Muscle layer of colon (tissue), 2 donors: Measurements from ENCODE around the gene TRHDE.

Experiments
- H3K27ac ChIP-seq: one replicate; pipeline ENCODE4 v1.7.0; 2013; ENCODE audit warnings: low read depth, mild to moderate bottlenecking, low read length, moderate library complexity
- H3K27me3 ChIP-seq, 2 donors: one replicate each; pipeline ENCODE4 v1.7.0; 2013; ENCODE audit warnings: low read length in 2 of 2, mild to moderate bottlenecking in 2 of 2; ENCODE audit not compliant: insufficient read depth in 2 of 2, control insufficient read depth in 1 of 2
- H3K36me3 ChIP-seq: one replicate; pipeline ENCODE4 v1.7.0; 2013; ENCODE audit warnings: mild to moderate bottlenecking, low read length; ENCODE audit not compliant: insufficient read depth
- H3K4me1 ChIP-seq: one replicate; pipeline ENCODE4 v1.7.0; 2013; ENCODE audit warnings: mild to moderate bottlenecking, low read length; ENCODE audit not compliant: insufficient read depth
- H3K4me3 ChIP-seq, 2 donors: one replicate each; pipeline ENCODE4 v1.7.0; 2013; ENCODE audit warnings: low read length in 2 of 2, low read depth in 1 of 2, mild to moderate bottlenecking in 1 of 2, moderate library complexity in 1 of 2
- H3K9ac ChIP-seq: one replicate; pipeline ENCODE4 v1.7.0; 2013; ENCODE audit warnings: low read length
- H3K9me3 ChIP-seq: one replicate; pipeline ENCODE4 v1.7.0; 2013; ENCODE audit warnings: mild to moderate bottlenecking, low read length
- donor health status: abdominal sarcoma.
- donor health status: Adenocarcinoma of cecum.

The TRHDE gene

DNA sequence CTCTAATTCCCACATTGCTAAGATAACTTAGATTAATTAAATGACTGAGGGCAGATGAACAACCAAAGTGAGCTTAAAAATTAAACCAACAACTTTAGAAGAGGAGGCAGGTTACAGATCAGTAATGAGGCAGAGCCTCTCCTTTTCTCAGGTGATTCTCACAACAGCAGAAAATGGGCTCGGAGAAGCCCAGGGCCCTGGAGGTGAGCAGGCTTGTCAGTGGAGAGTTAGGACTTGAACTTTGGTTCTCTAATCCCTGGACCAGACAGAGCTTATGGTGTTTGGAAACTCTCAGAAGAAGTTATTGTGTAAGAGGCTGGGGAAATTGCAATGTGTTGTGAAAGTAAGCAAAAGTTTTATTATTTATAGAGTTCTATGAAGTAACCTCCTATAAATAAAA is 2.8 kb downstream of the TRHDE start:
- no peak overlapping the region for H3K4me3 ChIP-seq
- no peak overlapping the region for H3K9ac ChIP-seq
- H3K27me3 ChIP-seq: peaks cover 29 to 44% of the 10 kb centered on the region in 2 donors
- no peaks in the 10 kb centered on the region for H3K36me3 ChIP-seq
- peaks cover 14% of the 10 kb centered on the region for H3K4me1 ChIP-seq
- H3K27ac ChIP-seq: no peak overlapping the region
- no peaks in the 10 kb centered on the region for H3K9me3 ChIP-seq

DNA sequence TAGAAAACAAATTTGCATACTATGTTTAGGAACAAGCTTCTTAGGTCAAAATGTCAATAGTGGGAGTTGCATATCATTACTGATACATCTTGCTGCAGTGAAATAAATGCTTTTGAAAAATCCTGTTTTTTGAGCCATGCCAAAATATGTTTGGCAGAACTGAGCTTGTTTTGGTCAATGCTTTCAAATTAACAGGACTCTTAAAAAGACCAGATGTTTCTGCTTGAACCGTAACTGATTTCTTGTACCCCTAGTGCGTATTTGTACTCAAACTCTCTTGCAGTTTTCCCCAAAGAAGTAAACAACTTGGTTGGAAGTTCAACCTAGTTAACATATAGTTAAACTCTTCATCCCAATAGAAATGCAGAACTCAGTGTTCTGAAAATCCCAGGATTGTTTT is 3.4 kb downstream of the TRHDE start:
- Histone ChIP-seq H3K27me3 (peaks cover 29 to 44% of the 10 kb centered on the region in 2 donors), H3K9me3 (no peaks in the 10 kb centered on the region), H3K9ac (no peak overlapping the region), H3K27ac (no peak overlapping the region), H3K4me1 (peaks cover 14% of the 10 kb centered on the region), H3K4me3 (no peak overlapping the region), H3K36me3 (no peaks in the 10 kb centered on the region)

GRCh38 chr12:72276181-72276805 is 4.1 kb downstream of the TRHDE start:
- H3K27ac ChIP-seq: no peak overlapping the region
- no peak overlapping the region for H3K4me3 ChIP-seq
- H3K36me3 ChIP-seq: no peaks in the 10 kb centered on the region
- H3K9ac ChIP-seq: no peak overlapping the region
- no peaks in the 10 kb centered on the region for H3K9me3 ChIP-seq
- peaks cover 27 to 43% of the 10 kb centered on the region in 2 donors for H3K27me3 ChIP-seq
- H3K4me1 ChIP-seq: peaks cover 13% of the 10 kb centered on the region

GRCh38 chr12:72277415-72277814 is 5.2 kb downstream of the TRHDE start:
- Histone ChIP-seq H3K27ac (no peak overlapping the region), H3K9me3 (no peaks in the 10 kb centered on the region), H3K36me3 (no peaks in the 10 kb centered on the region), H3K4me3 (no peak overlapping the region), H3K4me1 (peaks cover 8% of the 10 kb centered on the region), H3K9ac (no peak overlapping the region), H3K27me3 (peaks cover 22 to 34% of the 10 kb centered on the region in 2 donors)

GRCh38 chr12:72278894-72279293 is 6.7 kb downstream of the TRHDE start:
- Histone ChIP-seq H3K4me1 (peaks cover 2% of the 10 kb centered on the region), H3K27ac (no peak overlapping the region), H3K9ac (no peak overlapping the region), H3K9me3 (no peaks in the 10 kb centered on the region), H3K4me3 (no peak overlapping the region), H3K36me3 (no peaks in the 10 kb centered on the region), H3K27me3 (peaks cover 18 to 20% of the 10 kb centered on the region in 2 donors)

GRCh38 chr12:72281126-72281525 is 9.0 kb downstream of the TRHDE start:
- no peaks in the 10 kb centered on the region for H3K4me1 ChIP-seq
- peaks cover 0 to 11% of the 10 kb centered on the region in 2 donors for H3K27me3 ChIP-seq
- no peaks in the 10 kb centered on the region for H3K9me3 ChIP-seq
- no peak overlapping the region for H3K9ac ChIP-seq
- H3K27ac ChIP-seq: no peak overlapping the region
- H3K4me3 ChIP-seq: no peak overlapping the region
- no peaks in the 10 kb centered on the region for H3K36me3 ChIP-seq

GRCh38 chr12:72282721-72283120 is 10.6 kb downstream of the TRHDE start:
- no peaks in the 10 kb centered on the region for H3K36me3 ChIP-seq
- H3K4me1 ChIP-seq: no peaks in the 10 kb centered on the region
- peaks cover 0 to 6% of the 10 kb centered on the region in 2 donors for H3K27me3 ChIP-seq
- H3K9ac ChIP-seq: no peak overlapping the region
- H3K27ac ChIP-seq: no peak overlapping the region
- H3K9me3 ChIP-seq: no peaks in the 10 kb centered on the region
- H3K4me3 ChIP-seq: no peak overlapping the region

DNA sequence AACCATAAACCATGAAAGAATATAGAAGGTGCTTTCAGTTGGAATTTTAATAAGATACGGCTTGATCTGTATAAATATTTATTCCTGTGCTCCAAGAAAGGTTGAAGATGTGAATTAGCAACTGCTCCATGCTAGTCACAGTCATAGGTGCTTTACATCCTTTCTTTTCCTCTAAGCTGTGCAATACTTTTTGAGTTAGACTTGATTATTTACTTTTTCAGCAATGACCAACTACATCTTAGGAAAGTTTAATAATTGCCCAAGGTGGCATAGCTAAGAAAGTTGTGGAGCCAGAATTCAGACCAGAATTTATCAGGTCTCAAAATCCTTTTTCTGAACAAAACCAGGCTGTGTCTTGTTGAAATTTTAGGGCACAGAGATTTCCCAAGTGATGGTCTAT is 13.7 kb downstream of the TRHDE start:
- H3K27me3 ChIP-seq: no peaks in the 10 kb centered on the region
- no peaks in the 10 kb centered on the region for H3K4me1 ChIP-seq
- no peaks in the 10 kb centered on the region for H3K9me3 ChIP-seq

DNA sequence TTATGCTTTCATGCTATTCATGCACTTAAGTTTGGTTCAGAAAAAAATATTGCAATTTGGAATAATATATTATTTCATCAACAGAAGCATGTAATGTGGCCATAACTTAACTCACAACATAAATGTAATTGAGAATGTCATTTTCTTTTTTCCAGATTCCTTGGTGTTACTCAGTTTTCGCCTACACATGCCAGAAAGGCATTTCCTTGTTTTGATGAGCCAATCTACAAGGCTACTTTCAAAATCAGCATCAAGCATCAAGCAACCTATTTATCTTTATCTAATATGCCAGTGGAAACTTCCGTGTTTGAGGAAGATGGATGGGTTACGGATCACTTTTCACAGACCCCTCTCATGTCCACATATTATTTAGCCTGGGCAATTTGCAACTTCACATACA is 14.4 kb downstream of the TRHDE start:
- no peak overlapping the region for H3K27ac ChIP-seq
- no peaks in the 10 kb centered on the region for H3K4me1 ChIP-seq
- H3K4me3 ChIP-seq: no peak overlapping the region
- H3K27me3 ChIP-seq: no peaks in the 10 kb centered on the region
- H3K9me3 ChIP-seq: no peaks in the 10 kb centered on the region
- no peaks in the 10 kb centered on the region for H3K36me3 ChIP-seq
- H3K9ac ChIP-seq: no peak overlapping the region

More for the DNA sequence above, 13.7 kb downstream of the TRHDE start:
- H3K9ac ChIP-seq: no peak overlapping the region
- H3K36me3 ChIP-seq: no peaks in the 10 kb centered on the region
- H3K4me3 ChIP-seq: no peak overlapping the region
- H3K27ac ChIP-seq: no peak overlapping the region

DNA sequence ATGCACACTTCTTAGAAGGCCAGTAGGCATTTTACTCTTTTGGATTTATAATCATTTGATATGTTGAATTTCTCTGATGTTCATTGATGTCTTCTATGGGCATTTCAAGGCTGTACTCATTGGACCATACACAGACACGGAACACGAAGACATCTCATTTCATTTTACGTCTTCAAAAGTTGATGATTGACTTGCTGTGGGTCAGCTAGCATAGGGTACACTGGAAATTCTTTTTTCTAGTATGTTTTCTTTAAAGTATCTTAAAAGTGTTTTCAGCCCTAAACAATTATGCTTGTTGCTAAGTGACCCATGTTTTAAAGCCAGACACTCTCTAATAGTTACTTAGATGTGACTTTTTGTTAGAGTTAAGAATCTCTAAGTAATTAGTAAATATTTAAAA is 16.3 kb downstream of the TRHDE start:
- Histone ChIP-seq H3K9me3 (no peaks in the 10 kb centered on the region), H3K36me3 (no peaks in the 10 kb centered on the region), H3K4me3 (no peak overlapping the region), H3K9ac (no peak overlapping the region), H3K4me1 (no peaks in the 10 kb centered on the region), H3K27me3 (no peaks in the 10 kb centered on the region), H3K27ac (no peak overlapping the region)

DNA sequence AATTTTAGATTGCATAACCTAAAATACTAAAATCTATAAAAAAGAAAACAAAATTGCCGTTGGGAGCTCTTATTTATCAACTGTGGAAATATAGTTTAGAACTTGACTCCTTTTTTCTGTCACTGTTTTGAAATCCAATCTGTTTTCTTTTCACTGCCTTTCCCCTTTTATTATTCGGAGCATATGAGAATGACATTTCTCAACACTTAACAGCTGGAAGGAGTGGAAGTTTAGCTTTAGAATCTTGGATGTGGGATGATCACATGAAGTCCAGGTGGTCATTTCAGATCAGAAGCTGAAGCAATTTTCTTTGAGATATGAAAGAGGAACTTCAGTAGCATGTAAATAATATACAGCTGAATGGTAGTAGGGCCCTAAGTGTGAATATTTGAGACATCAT is 16.7 kb downstream of the TRHDE start:
- Histone ChIP-seq H3K4me1 (no peaks in the 10 kb centered on the region), H3K4me3 (no peak overlapping the region), H3K27ac (no peak overlapping the region), H3K27me3 (no peaks in the 10 kb centered on the region), H3K9ac (no peak overlapping the region), H3K9me3 (no peaks in the 10 kb centered on the region), H3K36me3 (no peaks in the 10 kb centered on the region)

DNA sequence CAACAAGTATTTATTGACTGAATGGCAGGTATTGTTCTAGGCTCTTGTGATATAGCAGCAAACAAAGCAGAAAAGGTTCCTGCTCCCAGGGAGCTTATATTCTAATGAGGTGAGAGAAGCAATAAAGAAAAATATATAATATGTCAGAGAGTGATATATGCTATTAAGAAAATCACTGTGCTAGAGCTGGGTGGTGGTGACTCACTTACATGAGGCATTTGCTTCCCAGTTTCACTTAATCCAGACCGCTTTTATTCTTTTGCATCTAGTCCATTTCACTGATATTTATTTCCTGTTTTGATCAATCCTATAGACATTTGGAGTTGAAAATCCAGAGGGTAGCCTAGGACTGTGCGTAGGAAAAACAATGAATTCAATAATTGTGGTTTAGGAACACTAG is 17.5 kb downstream of the TRHDE start:
- no peaks in the 10 kb centered on the region for H3K9me3 ChIP-seq
- H3K4me1 ChIP-seq: no peaks in the 10 kb centered on the region
- no peaks in the 10 kb centered on the region for H3K36me3 ChIP-seq
- no peak overlapping the region for H3K4me3 ChIP-seq
- H3K9ac ChIP-seq: no peak overlapping the region
- no peaks in the 10 kb centered on the region for H3K27me3 ChIP-seq
- H3K27ac ChIP-seq: no peak overlapping the region
